ENCODE measurements around the gene SLCO1A2.

DNA sequence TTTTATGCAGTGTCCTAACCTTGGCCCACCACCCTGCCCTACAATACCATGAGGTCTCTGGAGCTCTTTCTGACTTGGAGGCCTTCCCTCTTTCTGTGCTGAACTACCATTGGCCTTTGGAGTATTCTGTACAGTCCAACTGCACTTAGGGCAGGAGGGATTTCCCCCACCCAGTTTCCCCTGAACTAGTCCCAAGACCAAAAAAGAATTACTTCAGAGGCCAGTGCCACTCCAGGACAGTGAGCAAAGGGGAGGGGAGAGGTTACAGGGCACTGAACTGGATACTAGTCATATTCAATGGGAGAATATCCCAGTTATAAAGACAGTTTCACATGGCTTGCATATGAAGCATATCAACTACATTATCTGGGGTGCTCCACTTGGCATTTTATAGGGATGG, 6.1 kb downstream of the SLCO1A2 start:
- TF ChIP-seq CEBPB (IDR thresholded peaks at IDR 0.05; ENCODE audit: borderline replicate concordance, low read depth, low read length): no peak
- no peak for TF ChIP-seq CBX5 (CRISPR knock-in tag; IDR thresholded peaks at IDR 0.05; ENCODE audit: borderline replicate concordance)
- no peak for TF ChIP-seq RARG (CRISPR knock-in tag; IDR thresholded peaks at IDR 0.05; ENCODE audit: low read depth)
- no peak for TF ChIP-seq ZNF530 (CRISPR knock-in tag; IDR thresholded peaks at IDR 0.05; ENCODE audit: low read depth)
- TF ChIP-seq RAD51 (IDR thresholded peaks at IDR 0.05; ENCODE audit: borderline replicate concordance): no peak
- no peak for TF ChIP-seq RAD21 (CRISPR knock-in tag; IDR thresholded peaks at IDR 0.05)
- TF ChIP-seq ZNF766 (CRISPR knock-in tag; IDR thresholded peaks at IDR 0.05; ENCODE audit: borderline replicate concordance): no peak
- TF ChIP-seq POLR2A (IDR thresholded peaks at IDR 0.05; ENCODE audit: insufficient read depth in 1 of 2, low read depth in 2 of 2, low read length in 2 of 2): no peak
- TF ChIP-seq ZFX (CRISPR knock-in tag; IDR thresholded peaks at IDR 0.05; ENCODE audit: low read depth): no peak
- no peak for TF ChIP-seq RELA (CRISPR knock-in tag; IDR thresholded peaks at IDR 0.05)
- no peak for TF ChIP-seq ZGPAT (CRISPR knock-in tag; IDR thresholded peaks at IDR 0.05)
- no peak for TF ChIP-seq AFF4 (CRISPR knock-in tag; IDR thresholded peaks at IDR 0.05)
